Activated naive CD8-positive, alpha-beta T cell treated with anti-CD3 and anti-CD28 coated beads, Interleukin-2, amount 10 ng/mL, durations not matched to agents 7 days and 5 days (primary cell): Measurements from ENCODE around the gene SLX4. TPM values are rescaled to one million over a fixed set of nuclear protein-coding genes. Genes with fewer than 3 reads are reported as not detected.

ENCODE experiments used
- ATAC-seq: fragments of 150-1000 bp; cut with Tn5 transposase; one replicate; pipeline ENCODE4 v1.10.0; 2021; ENCODE audit warnings: low read depth, moderate library complexity
- POLR2A ChIA-PET: fragments of 350-600 bp; sonication (Branson Sonifier 250); formaldehyde crosslinking; loops from one replicate; lab custom pipeline; 2021; ENCODE audit warnings: antibody characterized with exemption; lab: Charles Lee
- DNase-seq: peaks from one replicate; pipeline ENCODE4 v3.0.0; 2021
- H3K27ac Mint-ChIP-seq: one replicate; pipeline ENCODE4 v1.8.0; 2022; ENCODE audit warnings: mild to moderate bottlenecking, mixed read lengths
- H3K27me3 Mint-ChIP-seq: one replicate; pipeline ENCODE4 v1.8.0; 2022; ENCODE audit warnings: mild to moderate bottlenecking, moderate library complexity, mixed read lengths
- H3K36me3 Mint-ChIP-seq: one replicate; pipeline ENCODE4 v1.8.0; 2021; ENCODE audit warnings: mild to moderate bottlenecking, mixed read lengths
- H3K4me1 Mint-ChIP-seq: one replicate; pipeline ENCODE4 v1.8.0; 2021; ENCODE audit warnings: mixed read lengths
- H3K4me3 Mint-ChIP-seq: one replicate; pipeline ENCODE4 v1.8.0; 2022; ENCODE audit warnings: mild to moderate bottlenecking, moderate library complexity, mixed read lengths
- H3K9me3 Mint-ChIP-seq: one replicate; pipeline ENCODE4 v1.8.0; 2021; ENCODE audit warnings: mixed read lengths
- total RNA-seq, 2 experiments: library from RNA; stranded (reverse); gene quantifications; one replicate each; pipeline ENCODE4 v1.2.3, GENCODE V29; 2021

The SLX4 gene
- total RNA-seq, 2 experiments from 2014 or later = 16.8 to 16.9 TPM

DNA sequence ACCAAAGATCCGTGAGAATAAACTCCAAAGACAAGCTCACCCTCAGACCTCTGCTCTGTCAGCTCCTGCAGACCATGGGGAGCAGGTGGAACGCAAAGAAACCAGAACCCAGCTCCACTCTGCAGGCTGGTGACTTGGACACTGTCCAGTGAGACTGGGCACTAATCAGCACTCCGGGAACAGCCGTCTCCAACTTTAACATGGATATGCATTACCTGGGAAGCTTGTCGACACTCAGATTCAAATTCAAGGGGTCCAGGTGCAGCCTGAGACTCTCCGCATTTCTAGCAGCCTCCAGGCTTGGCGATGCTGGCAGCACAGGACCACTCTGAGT, 9.1 kb downstream of the SLX4 start:
- Mint-ChIP-seq H3K9me3 (no peaks in the 10 kb centered on the region), H3K4me3 (no peak overlapping the region), H3K27me3 (no peaks in the 10 kb centered on the region), H3K36me3 (peaks cover 32% of the 10 kb centered on the region), H3K4me1 (peaks cover 4% of the 10 kb centered on the region), H3K27ac (no peak overlapping the region)
- POLR2A ChIA-PET = no interaction called here
- no peak for DNase-seq
- no peak for ATAC-seq

DNA sequence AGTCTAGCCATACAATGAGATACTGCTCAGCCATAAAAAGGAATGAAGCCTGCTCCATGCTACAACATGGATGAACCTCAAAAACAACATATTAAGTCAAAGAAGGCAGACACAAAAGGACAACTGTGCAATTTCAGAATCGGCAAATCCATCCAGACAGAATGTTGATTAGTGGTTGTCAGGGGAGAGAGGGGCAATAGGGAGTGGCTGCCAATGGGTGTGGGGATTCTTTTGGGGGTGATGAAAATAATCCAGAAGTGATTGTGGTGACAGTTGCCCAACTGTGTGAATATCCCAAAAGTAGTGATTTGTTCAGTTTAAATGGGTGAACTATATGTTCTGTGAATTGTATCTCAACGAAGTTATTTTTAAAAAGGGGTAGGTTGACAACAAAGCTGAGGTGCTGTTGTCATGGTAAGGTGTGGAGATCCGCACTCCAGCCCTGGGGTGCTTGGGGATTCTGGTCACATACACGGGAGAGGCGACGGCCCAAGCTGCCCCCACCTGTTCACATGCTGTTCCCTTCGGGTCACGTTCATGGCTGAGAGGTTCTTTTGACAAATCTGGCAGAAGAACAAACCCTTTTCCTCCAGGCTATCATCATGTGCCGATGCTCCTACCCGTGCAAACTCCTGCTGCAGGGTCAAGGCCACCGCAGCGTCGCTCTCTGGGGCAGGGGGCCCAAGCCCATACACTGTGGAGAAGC, 9.6 kb downstream of the SLX4 start:
- POLR2A ChIA-PET = no interaction called here
- ATAC-seq = no peak
- Mint-ChIP-seq H3K4me1 (peaks cover 2% of the 10 kb centered on the region), H3K4me3 (no peak overlapping the region), H3K9me3 (no peaks in the 10 kb centered on the region), H3K27ac (no peak overlapping the region), H3K27me3 (no peaks in the 10 kb centered on the region), H3K36me3 (peaks cover 32% of the 10 kb centered on the region)
- no peak for DNase-seq

DNA sequence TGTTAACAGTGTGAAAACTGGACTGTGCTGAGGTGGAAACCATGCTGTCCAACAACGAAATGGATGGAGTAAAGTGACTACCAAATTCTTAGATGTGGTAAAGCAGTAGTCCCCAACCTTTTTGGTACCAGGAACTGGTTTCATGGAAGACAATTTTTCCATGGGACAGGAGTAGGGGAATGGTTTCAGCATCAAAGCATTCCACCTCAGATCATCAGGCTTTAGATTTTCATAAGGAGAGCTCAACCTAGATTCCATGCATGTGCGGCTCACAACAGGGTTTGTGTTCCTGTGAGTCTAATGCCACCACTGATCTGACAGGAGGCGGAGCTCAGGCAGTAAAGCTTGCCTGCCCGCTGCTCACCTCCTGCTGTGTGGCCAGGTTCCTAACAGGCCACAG, 11.5 kb downstream of the SLX4 start:
- H3K4me1 Mint-ChIP-seq = peaks cover 2% of the 10 kb centered on the region
- H3K36me3 Mint-ChIP-seq = peaks cover 28% of the 10 kb centered on the region
- no peak overlapping the region for H3K27ac Mint-ChIP-seq
- no peak for ATAC-seq
- no peak for DNase-seq
- POLR2A ChIA-PET = no interaction called here
- no peak overlapping the region for H3K4me3 Mint-ChIP-seq
- no peaks in the 10 kb centered on the region for H3K27me3 Mint-ChIP-seq
- no peaks in the 10 kb centered on the region for H3K9me3 Mint-ChIP-seq

DNA sequence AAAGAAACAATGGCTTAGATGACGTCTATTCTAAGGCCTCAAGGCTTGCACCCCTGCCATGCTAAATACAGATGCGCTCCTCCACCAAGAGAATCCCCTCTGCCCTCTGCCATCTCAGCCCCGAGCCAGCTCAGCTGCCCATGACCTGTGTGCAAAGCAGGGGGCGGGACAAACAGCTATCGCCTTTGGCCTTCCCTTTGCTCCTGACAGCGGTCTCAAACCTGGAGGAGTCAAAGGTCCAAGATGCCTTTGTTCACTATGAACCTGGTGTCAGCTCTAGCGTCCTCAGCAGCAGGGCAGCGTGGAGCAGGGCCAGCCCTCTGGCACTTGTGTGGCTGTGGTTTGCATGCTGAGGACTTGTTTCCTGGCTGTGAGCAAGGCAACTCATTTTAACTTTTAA, 12.3 kb downstream of the SLX4 start:
- Mint-ChIP-seq H3K36me3 (peaks cover 28% of the 10 kb centered on the region), H3K4me1 (peaks cover 2% of the 10 kb centered on the region), H3K4me3 (no peak overlapping the region), H3K9me3 (no peaks in the 10 kb centered on the region), H3K27me3 (no peaks in the 10 kb centered on the region), H3K27ac (no peak overlapping the region)
- no peak for ATAC-seq
- POLR2A ChIA-PET = no interaction called here
- DNase-seq = no peak

DNA sequence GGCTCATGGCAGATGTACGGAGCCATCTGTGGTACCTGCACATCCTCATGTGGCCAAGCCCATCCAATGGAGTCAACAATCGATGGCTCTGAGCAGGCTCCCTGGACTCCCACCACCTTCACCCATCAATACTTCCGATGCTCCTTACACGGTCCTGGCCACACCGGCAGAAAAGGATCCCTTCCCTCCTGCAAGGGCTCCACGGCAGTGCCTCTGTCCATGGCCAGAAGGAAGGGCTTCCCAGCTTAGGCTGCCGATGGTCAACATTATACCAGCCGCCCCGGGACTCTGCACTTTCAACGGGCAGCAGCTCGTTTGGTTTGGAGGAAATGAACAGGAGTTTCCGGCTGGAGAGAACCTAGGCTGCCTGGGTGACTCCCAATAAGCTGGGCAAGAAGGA, 13.2 kb downstream of the SLX4 start:
- DNase-seq (no peak), ATAC-seq (no peak)
- Mint-ChIP-seq H3K36me3 (peaks cover 25% of the 10 kb centered on the region), H3K9me3 (no peaks in the 10 kb centered on the region), H3K4me3 (no peak overlapping the region), H3K27me3 (no peaks in the 10 kb centered on the region), H3K4me1 (peaks cover 2% of the 10 kb centered on the region), H3K27ac (no peak overlapping the region)
- POLR2A ChIA-PET = no interaction called here

DNA sequence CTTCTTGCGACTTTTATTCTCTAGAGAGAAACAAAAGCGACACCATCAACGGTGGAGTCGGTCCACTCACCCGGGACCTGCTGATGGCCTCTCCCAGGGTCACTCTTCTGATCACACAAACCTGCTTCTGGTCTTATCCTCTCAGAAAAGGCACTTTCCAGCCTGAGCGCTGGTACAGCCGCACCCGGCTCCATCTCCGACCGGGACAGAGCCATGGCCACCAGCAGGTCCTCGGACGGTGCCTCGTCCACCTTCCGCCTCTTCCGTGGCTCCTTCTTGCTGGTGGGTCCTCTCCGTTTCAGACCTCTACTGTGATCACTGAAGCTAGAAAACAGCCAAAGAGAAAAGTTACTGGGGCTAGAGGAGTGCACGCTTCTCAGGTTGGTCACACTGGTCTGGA, 13.7 kb downstream of the SLX4 start:
- Mint-ChIP-seq H3K27ac (no peak overlapping the region), H3K36me3 (peaks cover 25% of the 10 kb centered on the region)

DNA sequence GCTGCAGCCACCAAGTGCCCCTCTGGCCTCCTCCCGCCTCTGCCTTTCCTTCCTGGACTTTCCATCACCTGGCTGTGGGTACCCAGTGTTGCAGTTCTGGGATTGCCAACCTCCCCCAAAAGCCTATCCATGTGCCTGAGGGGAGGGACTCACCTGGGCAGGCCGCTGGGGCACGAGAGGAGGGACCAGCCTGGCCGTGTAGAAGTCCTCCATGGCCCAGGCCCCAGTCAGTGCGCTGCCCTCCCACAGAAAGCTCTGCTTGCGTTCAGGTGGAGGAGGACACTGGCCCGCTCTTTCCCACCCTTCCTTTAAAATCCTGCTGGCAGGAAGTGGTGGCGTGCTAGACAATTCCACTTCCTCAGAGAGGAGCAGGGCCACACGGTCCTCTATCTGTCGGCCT, 14.2 kb downstream of the SLX4 start:
- Mint-ChIP-seq H3K36me3 (peaks cover 25% of the 10 kb centered on the region), H3K4me1 (peaks cover 2% of the 10 kb centered on the region), H3K9me3 (no peaks in the 10 kb centered on the region), H3K27me3 (no peaks in the 10 kb centered on the region), H3K27ac (no peak overlapping the region), H3K4me3 (no peak overlapping the region)
- DNase-seq (no peak), ATAC-seq (no peak)
- POLR2A ChIA-PET = interaction anchor here (0.7 kb wide), 1 partner anchor 29 kb away, joined by 3 read pairs; no protein-coding TSS in a partner anchor

More for the DNA sequence above, 13.7 kb downstream of the SLX4 start:
- H3K9me3 Mint-ChIP-seq = no peaks in the 10 kb centered on the region
- H3K4me1 Mint-ChIP-seq = peaks cover 2% of the 10 kb centered on the region
- H3K27me3 Mint-ChIP-seq = no peaks in the 10 kb centered on the region
- DNase-seq (no peak), ATAC-seq (no peak)
- POLR2A ChIA-PET = interaction anchor here (0.7 kb wide), 1 partner anchor 30 kb away, joined by 3 read pairs; no protein-coding TSS in a partner anchor
- H3K4me3 Mint-ChIP-seq = no peak overlapping the region

DNA sequence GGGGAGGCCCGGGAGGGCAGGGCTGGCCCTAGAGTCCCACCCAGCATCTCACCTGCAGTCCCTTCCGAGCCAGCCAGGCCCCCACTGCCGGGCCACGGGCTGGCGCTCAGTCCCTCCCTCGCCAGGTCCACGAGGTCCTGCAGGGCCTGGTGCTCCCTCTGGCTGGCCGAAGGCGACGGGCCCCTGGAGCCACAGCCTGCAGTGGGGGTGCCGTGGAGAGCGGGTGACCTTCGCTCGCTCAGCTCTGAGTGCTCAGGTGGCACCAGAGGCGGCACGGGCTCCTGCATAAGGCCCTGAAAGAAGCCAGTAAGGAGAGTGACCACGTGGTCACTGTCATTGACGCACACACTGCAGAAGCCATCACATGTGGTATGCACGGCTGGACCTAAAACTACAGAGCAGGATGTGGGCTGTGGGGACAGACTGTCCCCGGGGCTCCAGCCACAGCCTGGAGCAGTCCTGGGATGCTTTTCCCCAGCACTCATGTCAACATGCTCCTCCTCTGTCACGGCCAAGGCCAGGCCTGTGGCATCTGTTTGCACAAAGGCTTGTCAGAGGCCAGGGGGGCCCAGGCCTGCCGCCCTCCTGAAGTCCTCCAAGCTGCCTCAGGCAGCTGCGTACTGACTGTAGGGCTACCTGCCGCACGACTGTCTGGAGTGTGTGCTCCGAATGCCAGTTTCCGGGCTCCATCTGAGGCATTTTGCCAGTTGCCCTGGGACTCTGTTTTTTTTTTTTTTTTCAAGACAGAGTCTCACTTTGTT, 15.1 kb downstream of the SLX4 start:
- H3K27ac Mint-ChIP-seq = no peak overlapping the region
- H3K4me1 Mint-ChIP-seq = peaks cover 3% of the 10 kb centered on the region
- no peak overlapping the region for H3K4me3 Mint-ChIP-seq
- no peak for ATAC-seq
- H3K9me3 Mint-ChIP-seq = no peaks in the 10 kb centered on the region
- no peak for DNase-seq
- POLR2A ChIA-PET = no interaction called here
- no peaks in the 10 kb centered on the region for H3K27me3 Mint-ChIP-seq
- H3K36me3 Mint-ChIP-seq = peaks cover 19% of the 10 kb centered on the region

DNA sequence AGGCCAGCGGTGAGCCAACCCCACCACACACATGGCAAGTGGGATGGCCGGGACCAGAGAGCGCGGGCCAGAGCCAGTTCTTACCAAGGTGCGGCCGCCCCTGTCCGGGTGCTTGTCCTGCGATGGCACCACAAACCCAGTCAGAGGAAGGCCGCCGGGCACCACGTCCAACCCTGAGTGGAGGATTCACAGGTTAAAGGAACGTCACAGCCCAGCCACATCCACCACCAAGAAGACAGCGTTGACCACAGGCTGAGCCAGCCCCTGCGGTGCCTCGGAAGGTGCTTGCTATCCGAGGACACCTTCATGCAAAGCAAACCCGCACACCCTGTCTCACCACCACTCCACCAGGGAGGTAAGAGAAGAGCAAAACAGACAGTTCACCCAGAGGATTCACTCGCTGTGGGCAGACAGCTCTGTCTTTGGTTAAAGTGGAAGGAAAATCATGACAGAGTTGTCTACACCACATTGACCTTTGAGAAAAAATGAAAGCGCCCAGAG, 15.8 kb downstream of the SLX4 start:
- peaks cover 19% of the 10 kb centered on the region for H3K36me3 Mint-ChIP-seq
- H3K9me3 Mint-ChIP-seq = no peaks in the 10 kb centered on the region
- DNase-seq = no peak
- ATAC-seq = no peak
- POLR2A ChIA-PET = no interaction called here
- no peak overlapping the region for H3K4me3 Mint-ChIP-seq
- H3K27me3 Mint-ChIP-seq = no peaks in the 10 kb centered on the region
- H3K27ac Mint-ChIP-seq = no peak overlapping the region
- H3K4me1 Mint-ChIP-seq = peaks cover 8% of the 10 kb centered on the region

DNA sequence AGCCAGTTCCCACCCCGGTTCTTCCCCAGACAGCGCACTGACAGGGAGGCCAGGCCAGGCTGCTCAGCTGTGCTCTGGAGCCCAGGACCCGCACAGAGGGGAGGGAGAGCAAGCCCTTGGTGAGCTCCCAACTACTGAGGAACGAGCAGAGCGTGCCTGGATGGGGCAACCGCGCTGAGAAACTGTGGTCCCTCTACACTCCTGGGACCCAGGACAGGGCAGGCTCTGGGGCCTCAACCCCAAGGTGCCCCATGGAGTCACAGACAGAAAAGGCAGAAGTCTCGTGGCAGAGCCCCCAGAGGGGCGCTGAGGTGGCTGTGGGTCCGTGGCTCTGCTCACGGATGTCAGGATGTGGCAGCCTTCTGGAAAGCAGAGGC, 16.3 kb downstream of the SLX4 start:
- H3K27me3 Mint-ChIP-seq = no peaks in the 10 kb centered on the region
- ATAC-seq (no peak), DNase-seq (no peak)
- no peak overlapping the region for H3K27ac Mint-ChIP-seq
- H3K36me3 Mint-ChIP-seq = peaks cover 18% of the 10 kb centered on the region
- H3K4me1 Mint-ChIP-seq = peaks cover 8% of the 10 kb centered on the region
- no peaks in the 10 kb centered on the region for H3K9me3 Mint-ChIP-seq
- H3K4me3 Mint-ChIP-seq = no peak overlapping the region
- POLR2A ChIA-PET = no interaction called here

DNA sequence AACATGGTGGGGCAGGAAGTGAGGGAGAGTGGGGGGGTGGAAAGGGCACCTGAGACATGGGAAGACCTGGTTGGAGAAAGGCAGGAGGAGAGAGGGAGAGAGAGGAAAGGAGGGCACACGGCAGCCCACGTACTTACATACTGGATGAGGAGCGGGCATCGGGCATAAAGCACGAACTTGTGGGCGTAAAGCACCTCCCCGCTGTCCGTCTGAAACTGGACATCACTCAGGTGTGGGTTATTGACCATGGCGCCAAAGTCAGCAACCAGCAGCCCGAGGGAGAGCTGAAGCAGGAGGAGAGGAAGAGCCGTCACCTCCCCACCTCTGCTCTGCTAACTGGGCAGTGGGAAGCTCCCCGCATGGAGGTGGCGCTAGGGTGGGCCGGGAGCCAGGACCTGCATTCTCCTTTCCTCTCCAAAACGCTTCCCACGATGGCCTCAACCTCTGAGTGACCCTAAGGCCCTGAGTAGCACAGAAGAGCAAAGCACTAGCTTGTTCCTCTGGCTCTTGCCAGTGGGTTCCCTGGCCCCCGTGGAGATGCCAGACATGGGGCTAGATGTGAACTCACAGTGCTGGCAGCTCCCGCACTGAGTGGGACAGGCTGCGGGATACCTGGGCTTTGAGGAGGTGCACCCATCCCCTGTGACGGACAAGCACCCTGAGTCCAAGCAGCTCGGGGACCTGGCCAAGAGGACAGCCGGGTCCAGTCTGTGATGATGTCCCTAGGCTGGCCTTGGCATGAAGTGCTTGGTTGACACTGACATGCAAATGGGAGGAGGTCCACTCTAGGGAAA, 16.9 kb downstream of the SLX4 start:
- no peak overlapping the region for H3K27ac Mint-ChIP-seq
- no peaks in the 10 kb centered on the region for H3K9me3 Mint-ChIP-seq
- peaks cover 8% of the 10 kb centered on the region for H3K4me1 Mint-ChIP-seq
- no peaks in the 10 kb centered on the region for H3K27me3 Mint-ChIP-seq
- no peak overlapping the region for H3K4me3 Mint-ChIP-seq
- POLR2A ChIA-PET = no interaction called here
- no peak for ATAC-seq
- peaks cover 14% of the 10 kb centered on the region for H3K36me3 Mint-ChIP-seq
- no peak for DNase-seq

DNA sequence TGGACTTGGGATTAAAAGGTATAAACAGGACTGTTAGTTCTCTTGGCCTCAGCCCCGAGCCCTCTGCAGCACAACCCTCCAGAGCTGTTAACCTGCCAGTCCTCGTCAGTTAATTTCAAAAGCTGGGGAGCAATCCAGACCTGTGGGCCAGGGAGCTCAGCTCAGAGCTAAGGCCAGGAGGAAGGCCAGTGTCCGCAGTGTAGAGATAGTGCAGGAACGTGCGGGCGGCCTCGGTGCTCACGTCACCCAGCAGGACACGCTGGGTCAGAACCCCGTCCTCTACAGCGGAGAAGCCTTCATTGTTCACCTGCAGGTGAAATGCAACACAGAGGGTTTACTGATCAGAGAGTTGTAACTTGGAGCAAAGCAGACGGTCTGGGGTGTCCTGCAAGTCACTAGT, 18.8 kb downstream of the SLX4 start:
- no peak overlapping the region for H3K4me3 Mint-ChIP-seq

DNA sequence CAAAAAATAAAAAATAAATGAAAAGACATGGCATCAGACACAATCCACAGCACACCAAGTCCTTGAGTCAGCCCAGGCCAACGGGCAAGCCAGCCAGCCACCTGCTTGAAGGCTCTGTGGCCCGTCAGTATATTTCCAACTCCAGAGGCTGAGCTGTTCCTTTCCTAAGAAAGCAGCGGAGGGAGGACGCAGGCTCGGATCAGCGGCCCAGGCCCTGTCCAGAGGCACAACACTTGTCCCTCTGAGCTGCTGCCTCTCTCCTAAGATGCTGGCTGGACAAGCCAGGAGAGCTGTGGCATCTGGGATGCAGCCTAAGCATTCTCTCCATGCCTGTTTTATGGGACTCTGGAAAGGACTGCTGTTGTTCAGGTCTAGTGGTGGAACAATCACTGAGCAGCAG, 19.4 kb downstream of the SLX4 start:
- Mint-ChIP-seq H3K9me3 (no peaks in the 10 kb centered on the region), H3K4me1 (peaks cover 8% of the 10 kb centered on the region), H3K27me3 (no peaks in the 10 kb centered on the region), H3K36me3 (peaks cover 11% of the 10 kb centered on the region), H3K27ac (no peak overlapping the region), H3K4me3 (no peak overlapping the region)
- POLR2A ChIA-PET = no interaction called here
- ATAC-seq (no peak), DNase-seq (no peak)

More for the DNA sequence above, 18.8 kb downstream of the SLX4 start:
- H3K27ac Mint-ChIP-seq = no peak overlapping the region
- no peaks in the 10 kb centered on the region for H3K9me3 Mint-ChIP-seq
- no peaks in the 10 kb centered on the region for H3K27me3 Mint-ChIP-seq
- DNase-seq (no peak), ATAC-seq (no peak)
- peaks cover 11% of the 10 kb centered on the region for H3K36me3 Mint-ChIP-seq
- POLR2A ChIA-PET = interaction anchor here (0.5 kb wide), 2 partner anchors 12 to 1037 kb away, joined by 3 read pairs; no protein-coding TSS in a partner anchor
- H3K4me1 Mint-ChIP-seq = peaks cover 8% of the 10 kb centered on the region
